CD14-positive monocyte (primary cell): ENCODE data around the gene ADAMTS8. TPM values are rescaled to one million over a fixed set of nuclear protein-coding genes. Genes with fewer than 3 reads are reported as not detected.
A peak's percentile ranks its signal among the peaks of the same experiment; 100 is the strongest.

Source experiments
- DNase-seq, 3 donors: peaks; one replicate each; pipeline ENCODE4 v3.0.0-alpha.2; 2011 to 2022
- H2AFZ ChIP-seq: 2 replicates; pipeline ENCODE4 v1.6.0; 2012; ENCODE audit warnings: mild to moderate bottlenecking, low read depth, low read length, inconsistent platforms; ENCODE audit not compliant: insufficient read depth, poor library complexity, severe bottlenecking
- H3K27ac ChIP-seq, 2 donors: 1 replicate in 1 of 2; 2 replicates in 1 of 2; pipeline ENCODE4 v1.5.1; 2012 to 2013; ENCODE audit warnings: low read length in 2 of 2, control low read depth in 1 of 2, inconsistent platforms in 1 of 2, low read depth in 1 of 2, mild to moderate bottlenecking in 1 of 2
- H3K27me3 ChIP-seq, 2 donors: one replicate each; pipeline versions ENCODE4 v1.6.0 to v1.6.1; 2011 to 2013; ENCODE audit warnings: low read length in 2 of 2; ENCODE audit not compliant: control insufficient read depth in 2 of 2, insufficient read depth in 2 of 2
- H3K36me3 ChIP-seq, 2 donors: replicated peaks in 1 of 2; 1 replicate in 1 of 2; 2 replicates in 1 of 2; pipeline versions ENCODE4 v1.5.1 to v1.6.1; 2012 to 2013; ENCODE audit warnings: low read length in 2 of 2, control low read depth in 1 of 2, inconsistent platforms in 1 of 2, mild to moderate bottlenecking in 1 of 2; ENCODE audit not compliant: insufficient read depth in 2 of 2, control insufficient read depth in 1 of 2
- H3K4me1 ChIP-seq, 2 donors: 1 replicate in 1 of 2; 2 replicates in 1 of 2; pipeline versions ENCODE4 v1.5.1 to v1.6.1; 2012 to 2013; ENCODE audit warnings: low read length in 2 of 2, control low read depth in 1 of 2, inconsistent platforms in 1 of 2, mild to moderate bottlenecking in 1 of 2, moderate library complexity in 1 of 2; ENCODE audit not compliant: insufficient read depth in 2 of 2, control insufficient read depth in 1 of 2
- H3K4me2 ChIP-seq: replicated peaks from 2 replicates; pipeline ENCODE3; 2012; ENCODE audit warnings: low read length, moderate library complexity, mild to moderate bottlenecking; ENCODE audit not compliant: poor library complexity, severe bottlenecking; ENCODE audit errors: extremely low read depth
- H3K4me3 ChIP-seq, 3 experiments: fragments of 200-600 bp in 1 of 3; sonication (generic) in 1 of 3; replicated peaks in 1 of 3; 1 replicate in 2 of 3; 2 replicates in 1 of 3; pipeline ENCODE4 v1.5.1; 2011 to 2013; ENCODE audit warnings: low read length in 3 of 3, mild to moderate bottlenecking in 3 of 3, control low read depth in 2 of 3, low read depth in 2 of 3, inconsistent platforms in 1 of 3, moderate library complexity in 1 of 3
- H3K79me2 ChIP-seq: 2 replicates; pipeline ENCODE4 v1.6.0; 2012; ENCODE audit warnings: mild to moderate bottlenecking, control low read depth, inconsistent platforms, low read length, moderate library complexity; ENCODE audit not compliant: insufficient read depth
- H3K9ac ChIP-seq: 2 replicates; pipeline ENCODE4 v1.6.0; 2017; ENCODE audit warnings: low read length, mild to moderate bottlenecking; ENCODE audit not compliant: insufficient read depth, poor library complexity, severe bottlenecking
- H3K9me3 ChIP-seq, 2 donors: replicated peaks in 1 of 2; 1 replicate in 1 of 2; 2 replicates in 1 of 2; pipeline versions ENCODE4 v1.5.1 to v1.6.1; 2012 to 2013; ENCODE audit warnings: low read length in 2 of 2, control low read depth in 1 of 2; ENCODE audit not compliant: control insufficient read depth in 1 of 2, insufficient read depth in 1 of 2
- H4K20me1 ChIP-seq: 2 replicates; pipeline ENCODE4 v1.6.0; 2012; ENCODE audit warnings: mild to moderate bottlenecking, low read length, control low read depth, moderate library complexity; ENCODE audit not compliant: insufficient read depth
- H3K27ac Mint-ChIP-seq, 7 donors: one replicate each; pipeline ENCODE4 v1.8.0; 2020; ENCODE audit warnings: mild to moderate bottlenecking in 7 of 7, mixed read lengths in 7 of 7, moderate library complexity in 6 of 7, inconsistent platforms in 2 of 7
- H3K27me3 Mint-ChIP-seq, 3 donors: one replicate each; pipeline ENCODE4 v1.8.0; 2021 to 2022; ENCODE audit warnings: low read depth in 3 of 3, mild to moderate bottlenecking in 3 of 3, mixed read lengths in 3 of 3, moderate library complexity in 3 of 3, inconsistent platforms in 1 of 3
- H3K36me3 Mint-ChIP-seq, 2 donors: one replicate each; pipeline ENCODE4 v1.8.0; 2020; ENCODE audit warnings: mixed read lengths in 2 of 2, inconsistent platforms in 1 of 2, mild to moderate bottlenecking in 1 of 2
- H3K4me1 Mint-ChIP-seq: one replicate; pipeline ENCODE4 v1.8.0; 2020; ENCODE audit warnings: mild to moderate bottlenecking, mixed read lengths
- H3K4me3 Mint-ChIP-seq, 2 donors: one replicate each; pipeline ENCODE4 v1.8.0; 2020; ENCODE audit warnings: mild to moderate bottlenecking in 2 of 2, mixed read lengths in 2 of 2, moderate library complexity in 1 of 2
- H3K9me3 Mint-ChIP-seq, 7 donors: one replicate each; pipeline ENCODE4 v1.8.0; 2020 to 2022; ENCODE audit warnings: mixed read lengths in 7 of 7, mild to moderate bottlenecking in 6 of 7, moderate library complexity in 6 of 7, inconsistent platforms in 2 of 7
- CTCF ChIP-seq: fragments of 200-600 bp; IDR thresholded peaks from one replicate; pipeline ENCODE4 v1.8.0; 2022; ENCODE audit warnings: antibody characterized with exemption, mild to moderate bottlenecking
- WGBS: methylation state at CpG from one replicate; pipeline ENCODE4 v1.1.5; 2013; ENCODE audit warnings: missing lambda C conversion rate; ENCODE audit not compliant: insufficient coverage; 5-methylcytosine and 5-hydroxymethylcytosine counted together
- intact Hi-C, 2 donors: fragments of 100-400 bp; cut with micrococcal nuclease; formaldehyde crosslinking; loops; one replicate each; pipeline versions ENCODE4 v1.15.0 to v1.15.1; 2023
- polyA plus RNA-seq, 3 donors: library from polyadenylated mRNA; depleted of rRNA in 1 of 3; unstranded in 2 of 3; stranded (reverse) in 1 of 3; fragments of 300-500 nt in 2 of 3; fragments of >200 nt in 1 of 3; fragmentation: Illumina TruSeq in 2 of 3; gene quantifications; 1 replicate in 2 of 3; 2 replicates in 1 of 3; pipeline ENCODE4 v1.2.3, GENCODE V29; 2012 to 2021

ADAMTS8 gene
- polyA plus RNA-seq, 3 donors, result not detected

- WGBS, result 81% methylated on average over 6 of the region's 6 CpGs
- Mint-ChIP-seq H3K27me3 (peaks cover 8 to 13% (median 12%) of the 10 kb centered on the region in 3 donors), H3K9me3 (peaks cover 0 to 2% (median 0%) of the 10 kb centered on the region in 7 donors), H3K27ac (no peak overlapping the region), H3K36me3 (no peaks in the 10 kb centered on the region), H3K4me3 (no peak overlapping the region), H3K4me1 (no peaks in the 10 kb centered on the region)
- Histone ChIP-seq H3K4me1 (no peaks in the 10 kb centered on the region), H2AFZ (no peak overlapping the region), H3K9me3 (no peaks in the 10 kb centered on the region), H4K20me1 (no peaks in the 10 kb centered on the region), H3K27ac (no peak overlapping the region), H3K79me2 (no peaks in the 10 kb centered on the region), H3K27me3 (no peaks in the 10 kb centered on the region), H3K4me3 (no peak overlapping the region), H3K4me2 (no peak overlapping the region), H3K9ac (no peak overlapping the region), H3K36me3 (no peaks in the 10 kb centered on the region)
- intact Hi-C loops, result loop anchor here in 1 of 2 donors (5.0 kb wide), 1 partner anchor 527 kb away; no protein-coding TSS in a partner anchor
- no peak for TF ChIP-seq CTCF
- DNase-seq, result no peak
Measured at GRCh38 chr11:130394615-130395014, 33.8 kb downstream of the ADAMTS8 start.

- no peak for TF ChIP-seq CTCF
- H3K27me3 Mint-ChIP-seq, result peaks cover 7 to 12% (median 10%) of the 10 kb centered on the region in 3 donors
- Histone ChIP-seq H3K9me3 (no peaks in the 10 kb centered on the region), H3K27ac (no peak overlapping the region), H3K79me2 (no peaks in the 10 kb centered on the region), H3K36me3 (no peaks in the 10 kb centered on the region), H2AFZ (no peak overlapping the region), H3K27me3 (no peaks in the 10 kb centered on the region), H3K4me1 (no peaks in the 10 kb centered on the region), H3K4me3 (no peak overlapping the region), H3K9ac (no peak overlapping the region), H3K4me2 (no peak overlapping the region), H4K20me1 (no peaks in the 10 kb centered on the region)
- WGBS, result 91% methylated on average over 6 of the region's 8 CpGs
- intact Hi-C loops, result loop anchor here in 1 of 2 donors (5.0 kb wide), 1 partner anchor 524 kb away; no protein-coding TSS in a partner anchor
- no peak for DNase-seq
- H3K4me3 Mint-ChIP-seq, result peak overlapping the region in 1 of 2 donors; percentile 14
- H3K4me1 Mint-ChIP-seq, result no peaks in the 10 kb centered on the region
- H3K36me3 Mint-ChIP-seq, result no peaks in the 10 kb centered on the region
- H3K27ac Mint-ChIP-seq, result no peak overlapping the region
- H3K9me3 Mint-ChIP-seq, result peaks cover 0 to 2% (median 0%) of the 10 kb centered on the region in 7 donors
Measured at GRCh38 chr11:130391711-130392110, 36.7 kb downstream of the ADAMTS8 start.
